ENCODE data around the gene PLXNA2.

- no peak for TF ChIP-seq CTCF (IDR thresholded peaks at IDR 0.05; ENCODE audit: borderline replicate concordance, extremely low read depth, low read length, poor library complexity, severe bottlenecking)
- TF ChIP-seq EZH2 (IDR thresholded peaks at IDR 0.05; ENCODE audit: borderline replicate concordance, low read depth, low read length, severe bottlenecking), result no peak
Observed at GRCh38 chr1:208047975-208048374, 196.2 kb downstream of the PLXNA2 start.
